Measurements from ENCODE around the gene ROBO1. TPM values are rescaled to one million over a fixed set of nuclear protein-coding genes. Genes with fewer than 3 reads are reported as not detected.

The ROBO1 gene
- total and polyA plus RNA-seq, 2 donors = 13.3 to 33.9 TPM

DNA sequence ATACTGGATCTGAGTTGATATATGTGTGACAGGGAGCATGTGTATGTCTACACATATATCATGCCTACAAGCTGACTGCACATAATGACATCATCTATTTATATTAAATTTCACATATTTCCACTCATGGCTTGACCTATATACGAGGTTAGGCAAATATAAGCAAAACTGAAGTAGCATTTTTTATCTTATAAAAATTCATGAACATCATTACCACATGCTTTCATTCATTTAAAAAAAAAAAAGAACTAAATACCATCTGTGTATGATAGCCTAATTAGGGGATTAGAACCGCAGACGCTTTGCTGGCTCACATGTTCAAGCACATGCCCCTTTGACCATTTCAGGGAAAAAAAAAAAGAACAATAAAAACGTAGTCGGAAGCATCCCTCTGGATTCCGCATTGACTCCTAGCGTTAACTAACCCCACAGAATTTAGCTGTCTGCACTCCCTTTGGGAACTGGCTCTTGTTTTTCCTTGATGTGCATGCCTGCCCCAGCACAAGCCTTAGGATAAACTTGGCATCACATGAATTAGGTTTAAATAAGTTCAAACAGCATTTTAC lies 888.4 kb downstream of the ROBO1 start:
- no peak for DNase-seq (ENCODE audit: low read depth in 6 of 9, low spot score in 9 of 9)
- H3K36me3 ChIP-seq (ENCODE audit: control insufficient read depth in 2 of 2, insufficient read depth in 2 of 2, low read length in 1 of 2) = no peaks in the 10 kb centered on the region
- H3K27me3 ChIP-seq (ENCODE audit: control insufficient read depth in 2 of 2, insufficient read depth in 1 of 2, low read length in 1 of 2) = no peaks in the 10 kb centered on the region
- no peaks in the 10 kb centered on the region for H3K4me1 ChIP-seq (ENCODE audit: control insufficient read depth in 2 of 2, insufficient read depth in 2 of 2, low read length in 2 of 2)
- 93% methylated on average over 7 of the region's 7 CpGs for WGBS
- no peaks in the 10 kb centered on the region for H3K9me3 ChIP-seq (ENCODE audit: control insufficient read depth in 2 of 2, insufficient read depth in 1 of 2, low read length in 1 of 2)
- H3K27ac ChIP-seq (ENCODE audit: low read depth in 1 of 2, low read length in 1 of 2) = no peak overlapping the region
- H3K4me3 ChIP-seq (ENCODE audit: low read length in 2 of 2) = no peak overlapping the region

DNA sequence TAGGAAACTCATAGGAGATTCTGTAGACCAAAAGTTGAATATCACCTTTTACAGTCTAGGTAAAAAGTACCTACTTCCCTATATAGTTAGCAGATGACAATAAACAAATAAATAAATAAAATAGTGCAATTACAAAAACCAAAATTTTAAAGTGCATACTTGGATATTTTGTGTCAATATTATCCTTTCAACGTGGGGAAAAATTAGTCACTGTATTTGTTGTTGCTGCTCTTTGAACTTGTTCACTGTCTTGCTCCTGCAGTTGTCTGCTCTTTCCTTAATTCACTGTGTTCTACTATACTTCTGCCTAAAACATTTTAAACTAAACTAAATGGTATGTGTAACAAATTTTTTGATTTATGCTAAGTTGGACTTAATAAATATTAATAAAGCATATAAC lies 889.0 kb downstream of the ROBO1 start:
- Histone ChIP-seq H3K4me3 (ENCODE audit: low read length in 2 of 2) (no peak overlapping the region), H3K27ac (ENCODE audit: low read depth in 1 of 2, low read length in 1 of 2) (no peak overlapping the region), H3K36me3 (ENCODE audit: control insufficient read depth in 2 of 2, insufficient read depth in 2 of 2, low read length in 1 of 2) (no peaks in the 10 kb centered on the region), H3K27me3 (ENCODE audit: control insufficient read depth in 2 of 2, insufficient read depth in 1 of 2, low read length in 1 of 2) (no peaks in the 10 kb centered on the region), H3K9me3 (ENCODE audit: control insufficient read depth in 2 of 2, insufficient read depth in 1 of 2, low read length in 1 of 2) (no peaks in the 10 kb centered on the region), H3K4me1 (ENCODE audit: control insufficient read depth in 2 of 2, insufficient read depth in 2 of 2, low read length in 2 of 2) (no peaks in the 10 kb centered on the region)
- 85% methylated on average over 1 of the region's 1 CpG for WGBS
- DNase-seq (ENCODE audit: low read depth in 6 of 9, low spot score in 9 of 9) = no peak

DNA sequence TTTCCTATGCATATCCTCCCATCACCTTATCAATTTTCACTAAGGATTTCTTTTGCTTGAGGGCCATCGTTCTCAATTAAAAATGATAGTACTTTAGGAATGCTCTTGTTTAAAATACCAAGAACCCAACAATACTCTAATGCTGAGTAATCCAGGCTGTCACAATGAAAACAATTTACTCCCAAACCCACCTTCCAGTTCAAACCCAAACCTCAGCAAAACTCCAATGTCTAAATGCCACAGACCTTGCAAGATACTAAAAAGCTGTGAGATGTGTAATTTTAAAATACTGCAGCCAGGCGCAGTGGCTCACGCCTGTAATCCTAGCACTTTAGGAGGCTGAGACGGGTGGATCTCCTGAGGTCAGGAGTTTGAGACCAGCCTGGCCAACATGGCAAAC lies 889.8 kb downstream of the ROBO1 start:
- no peak for DNase-seq (ENCODE audit: low read depth in 6 of 9, low spot score in 9 of 9)
- no peak overlapping the region for H3K27ac ChIP-seq (ENCODE audit: low read depth in 1 of 2, low read length in 1 of 2)
- 95% methylated on average over 4 of the region's 4 CpGs for WGBS
- no peak overlapping the region for H3K4me3 ChIP-seq (ENCODE audit: low read length in 2 of 2)
- no peaks in the 10 kb centered on the region for H3K9me3 ChIP-seq (ENCODE audit: control insufficient read depth in 2 of 2, insufficient read depth in 1 of 2, low read length in 1 of 2)
- no peaks in the 10 kb centered on the region for H3K27me3 ChIP-seq (ENCODE audit: control insufficient read depth in 2 of 2, insufficient read depth in 1 of 2, low read length in 1 of 2)
- no peaks in the 10 kb centered on the region for H3K36me3 ChIP-seq (ENCODE audit: control insufficient read depth in 2 of 2, insufficient read depth in 2 of 2, low read length in 1 of 2)
- H3K4me1 ChIP-seq (ENCODE audit: control insufficient read depth in 2 of 2, insufficient read depth in 2 of 2, low read length in 2 of 2) = no peaks in the 10 kb centered on the region

DNA sequence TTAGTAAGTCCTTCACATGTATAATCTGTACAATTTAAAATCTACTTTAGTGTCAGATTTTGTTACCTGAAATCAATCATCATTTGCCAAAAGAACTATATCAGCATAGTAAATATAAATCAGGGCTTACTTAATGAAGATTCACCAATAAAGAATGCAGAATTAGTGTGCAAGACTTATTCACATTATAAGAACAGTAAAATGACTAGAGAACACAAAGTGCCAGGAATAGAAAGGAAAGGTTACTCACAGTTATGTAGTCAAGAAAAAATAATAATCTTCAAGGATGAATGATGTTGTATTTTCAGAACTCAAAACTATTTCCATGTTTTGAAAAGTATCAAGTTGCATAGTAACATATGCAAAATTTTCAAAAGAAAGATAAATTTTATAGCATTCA lies 891.9 kb downstream of the ROBO1 start:
- Histone ChIP-seq H3K27me3 (ENCODE audit: control insufficient read depth in 2 of 2, insufficient read depth in 1 of 2, low read length in 1 of 2) (no peaks in the 10 kb centered on the region), H3K27ac (ENCODE audit: low read depth in 1 of 2, low read length in 1 of 2) (no peak overlapping the region), H3K36me3 (ENCODE audit: control insufficient read depth in 2 of 2, insufficient read depth in 2 of 2, low read length in 1 of 2) (no peaks in the 10 kb centered on the region), H3K4me3 (ENCODE audit: low read length in 2 of 2) (no peak overlapping the region), H3K4me1 (ENCODE audit: control insufficient read depth in 2 of 2, insufficient read depth in 2 of 2, low read length in 2 of 2) (no peaks in the 10 kb centered on the region), H3K9me3 (ENCODE audit: control insufficient read depth in 2 of 2, insufficient read depth in 1 of 2, low read length in 1 of 2) (no peaks in the 10 kb centered on the region)
- no peak for DNase-seq (ENCODE audit: low read depth in 6 of 9, low spot score in 9 of 9)

DNA sequence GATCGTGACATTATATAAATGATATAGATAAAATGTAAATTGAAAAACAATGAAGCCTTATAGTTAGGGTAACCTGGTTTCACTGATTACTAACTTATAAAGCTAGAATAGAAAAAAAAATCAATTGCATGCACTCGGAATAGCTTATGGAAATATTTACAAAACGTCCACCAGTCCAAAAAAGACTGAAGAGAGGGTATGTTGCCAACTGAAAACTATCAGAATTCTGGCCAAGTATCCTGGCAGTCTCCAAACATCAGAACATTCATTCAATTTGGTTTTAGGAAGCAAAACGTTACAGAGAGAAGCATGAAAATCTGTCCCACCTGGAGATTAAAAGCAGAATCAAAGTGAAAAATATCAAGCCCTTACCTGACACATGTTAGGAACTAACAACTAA lies 892.4 kb downstream of the ROBO1 start:
- WGBS = 85% methylated on average over 4 of the region's 4 CpGs
- no peaks in the 10 kb centered on the region for H3K9me3 ChIP-seq (ENCODE audit: control insufficient read depth in 2 of 2, insufficient read depth in 1 of 2, low read length in 1 of 2)
- H3K4me1 ChIP-seq (ENCODE audit: control insufficient read depth in 2 of 2, insufficient read depth in 2 of 2, low read length in 2 of 2) = no peaks in the 10 kb centered on the region
- DNase-seq (ENCODE audit: low read depth in 6 of 9, low spot score in 9 of 9) = no peak
- H3K36me3 ChIP-seq (ENCODE audit: control insufficient read depth in 2 of 2, insufficient read depth in 2 of 2, low read length in 1 of 2) = no peaks in the 10 kb centered on the region
- H3K4me3 ChIP-seq (ENCODE audit: low read length in 2 of 2) = no peak overlapping the region
- H3K27me3 ChIP-seq (ENCODE audit: control insufficient read depth in 2 of 2, insufficient read depth in 1 of 2, low read length in 1 of 2) = no peaks in the 10 kb centered on the region
- no peak overlapping the region for H3K27ac ChIP-seq (ENCODE audit: low read depth in 1 of 2, low read length in 1 of 2)

DNA sequence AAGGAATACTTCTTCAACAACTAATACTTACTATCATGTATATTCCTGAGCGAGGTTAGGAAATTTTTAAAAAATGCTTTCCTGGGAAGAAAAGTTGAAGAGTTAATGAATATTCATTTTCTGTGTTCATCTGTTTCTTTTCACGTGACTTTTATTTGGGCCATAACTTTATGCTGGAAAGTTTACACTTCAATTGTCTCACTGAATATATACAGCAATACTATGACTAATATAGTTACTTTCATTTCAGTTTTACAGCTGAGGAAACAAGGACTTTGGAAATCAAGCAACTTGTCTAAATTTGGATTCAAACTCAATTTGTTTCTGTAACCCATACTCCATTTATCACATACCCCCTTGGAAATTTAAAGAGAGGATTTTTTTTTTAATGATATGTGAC lies 894.2 kb downstream of the ROBO1 start:
- no peak overlapping the region for H3K4me3 ChIP-seq (ENCODE audit: low read length in 2 of 2)
- no peak overlapping the region for H3K27ac ChIP-seq (ENCODE audit: low read depth in 1 of 2, low read length in 1 of 2)
- DNase-seq (ENCODE audit: low read depth in 6 of 9, low spot score in 9 of 9) = no peak
- H3K9me3 ChIP-seq (ENCODE audit: control insufficient read depth in 2 of 2, insufficient read depth in 1 of 2, low read length in 1 of 2) = no peaks in the 10 kb centered on the region
- WGBS = 94% methylated on average over 2 of the region's 2 CpGs
- H3K27me3 ChIP-seq (ENCODE audit: control insufficient read depth in 2 of 2, insufficient read depth in 1 of 2, low read length in 1 of 2) = no peaks in the 10 kb centered on the region
- no peaks in the 10 kb centered on the region for H3K4me1 ChIP-seq (ENCODE audit: control insufficient read depth in 2 of 2, insufficient read depth in 2 of 2, low read length in 2 of 2)
- H3K36me3 ChIP-seq (ENCODE audit: control insufficient read depth in 2 of 2, insufficient read depth in 2 of 2, low read length in 1 of 2) = no peaks in the 10 kb centered on the region

DNA sequence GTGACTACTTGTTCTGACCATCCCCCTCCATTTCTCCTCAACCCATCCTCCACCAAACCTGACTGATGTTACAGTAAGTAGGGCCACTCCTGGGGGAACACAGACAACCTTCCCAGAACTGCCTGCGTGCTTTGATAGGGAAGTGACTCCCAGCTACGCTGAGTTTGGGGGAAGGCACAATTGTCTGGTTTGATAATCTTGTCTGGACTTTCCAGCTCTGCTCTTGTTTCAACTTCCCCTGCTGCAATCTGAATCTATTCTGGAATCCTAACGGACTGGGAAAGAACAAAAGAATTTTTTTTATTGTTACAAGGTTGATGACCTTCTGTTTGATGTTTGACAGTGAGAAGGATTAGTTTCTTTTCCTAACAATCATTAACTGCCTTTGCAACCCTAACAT lies 895.6 kb downstream of the ROBO1 start:
- no peaks in the 10 kb centered on the region for H3K27me3 ChIP-seq (ENCODE audit: control insufficient read depth in 2 of 2, insufficient read depth in 1 of 2, low read length in 1 of 2)
- no peaks in the 10 kb centered on the region for H3K4me1 ChIP-seq (ENCODE audit: control insufficient read depth in 2 of 2, insufficient read depth in 2 of 2, low read length in 2 of 2)
- H3K36me3 ChIP-seq (ENCODE audit: control insufficient read depth in 2 of 2, insufficient read depth in 2 of 2, low read length in 1 of 2) = no peaks in the 10 kb centered on the region
- no peak overlapping the region for H3K4me3 ChIP-seq (ENCODE audit: low read length in 2 of 2)
- peak overlapping the region in 1 of 2 donors; percentile 39 for H3K27ac ChIP-seq (ENCODE audit: low read depth in 1 of 2, low read length in 1 of 2)
- WGBS = 87% methylated on average over 3 of the region's 3 CpGs
- DNase-seq (ENCODE audit: low read depth in 6 of 9, low spot score in 9 of 9) = peak in 2 of 9 donors; percentile 5 to 28
- no peaks in the 10 kb centered on the region for H3K9me3 ChIP-seq (ENCODE audit: control insufficient read depth in 2 of 2, insufficient read depth in 1 of 2, low read length in 1 of 2)

DNA sequence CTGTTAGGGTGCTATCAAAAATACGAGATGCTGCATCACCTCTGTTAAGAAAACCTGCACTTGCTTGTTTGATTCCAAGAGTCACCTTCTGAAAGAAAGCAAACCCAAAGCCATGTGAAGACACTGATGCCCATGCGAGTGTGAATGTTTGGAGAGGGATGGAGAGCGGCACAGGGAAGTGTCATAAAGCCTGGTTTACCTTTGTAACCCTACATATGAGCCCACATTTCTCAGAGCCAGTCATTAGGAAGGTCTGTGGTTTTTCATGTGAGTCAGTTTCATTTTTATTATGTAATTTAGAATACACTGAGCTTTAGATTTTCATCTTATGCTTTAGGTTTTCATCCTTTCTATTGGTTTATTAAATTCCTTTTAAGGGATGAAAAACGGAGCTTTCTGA lies 896.8 kb downstream of the ROBO1 start:
- no peak overlapping the region for H3K27ac ChIP-seq (ENCODE audit: low read depth in 1 of 2, low read length in 1 of 2)
- H3K36me3 ChIP-seq (ENCODE audit: control insufficient read depth in 2 of 2, insufficient read depth in 2 of 2, low read length in 1 of 2) = no peaks in the 10 kb centered on the region
- no peaks in the 10 kb centered on the region for H3K9me3 ChIP-seq (ENCODE audit: control insufficient read depth in 2 of 2, insufficient read depth in 1 of 2, low read length in 1 of 2)
- 92% methylated on average over 4 of the region's 4 CpGs for WGBS
- no peak overlapping the region for H3K4me3 ChIP-seq (ENCODE audit: low read length in 2 of 2)
- no peaks in the 10 kb centered on the region for H3K4me1 ChIP-seq (ENCODE audit: control insufficient read depth in 2 of 2, insufficient read depth in 2 of 2, low read length in 2 of 2)
- H3K27me3 ChIP-seq (ENCODE audit: control insufficient read depth in 2 of 2, insufficient read depth in 1 of 2, low read length in 1 of 2) = no peaks in the 10 kb centered on the region
- no peak for DNase-seq (ENCODE audit: low read depth in 6 of 9, low spot score in 9 of 9)

DNA sequence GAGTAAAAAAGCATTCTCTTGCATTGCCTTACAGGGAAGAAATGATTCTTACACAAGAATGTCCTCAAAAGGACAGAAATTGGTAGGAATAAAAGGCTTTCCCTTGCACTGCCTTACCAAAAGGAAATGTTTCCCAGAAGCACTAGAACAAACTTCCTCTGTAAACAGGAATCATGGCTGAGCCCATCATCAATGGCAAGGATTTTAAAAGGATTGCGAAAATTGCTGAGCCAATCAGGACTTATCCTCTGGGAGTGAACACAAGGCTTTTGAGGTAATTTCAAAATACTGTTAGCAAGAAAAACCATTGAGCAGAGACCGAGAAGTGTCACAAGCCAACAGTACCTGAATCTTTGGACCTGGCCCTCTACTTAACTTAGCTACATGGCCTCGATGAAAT lies 897.3 kb downstream of the ROBO1 start:
- no peak for DNase-seq (ENCODE audit: low read depth in 6 of 9, low spot score in 9 of 9)
- Histone ChIP-seq H3K4me3 (ENCODE audit: low read length in 2 of 2) (no peak overlapping the region), H3K9me3 (ENCODE audit: control insufficient read depth in 2 of 2, insufficient read depth in 1 of 2, low read length in 1 of 2) (no peaks in the 10 kb centered on the region), H3K36me3 (ENCODE audit: control insufficient read depth in 2 of 2, insufficient read depth in 2 of 2, low read length in 1 of 2) (no peaks in the 10 kb centered on the region), H3K27ac (ENCODE audit: low read depth in 1 of 2, low read length in 1 of 2) (no peak overlapping the region), H3K27me3 (ENCODE audit: control insufficient read depth in 2 of 2, insufficient read depth in 1 of 2, low read length in 1 of 2) (no peaks in the 10 kb centered on the region), H3K4me1 (ENCODE audit: control insufficient read depth in 2 of 2, insufficient read depth in 2 of 2, low read length in 2 of 2) (no peaks in the 10 kb centered on the region)
- WGBS = 97% methylated on average over 3 of the region's 3 CpGs

DNA sequence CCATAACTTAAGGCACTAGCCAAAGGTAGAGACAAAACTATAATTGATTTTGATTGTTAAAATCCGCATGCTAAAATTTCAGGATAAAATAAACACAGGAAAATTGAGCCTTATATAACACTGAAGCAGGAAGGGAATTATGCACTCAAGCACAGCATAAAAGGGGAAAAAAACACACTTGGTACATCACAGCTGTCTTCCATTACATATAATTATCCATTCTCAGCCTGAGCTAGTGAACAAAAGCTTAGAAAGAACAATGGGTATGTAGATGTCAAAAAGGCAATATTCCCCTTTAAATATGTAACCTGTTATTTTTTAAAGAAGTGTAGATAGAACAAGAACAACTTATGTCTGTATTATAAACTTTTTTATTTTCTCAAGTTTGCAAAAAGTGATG lies 899.2 kb downstream of the ROBO1 start:
- Histone ChIP-seq H3K4me3 (ENCODE audit: low read length in 2 of 2) (no peak overlapping the region), H3K27me3 (ENCODE audit: control insufficient read depth in 2 of 2, insufficient read depth in 1 of 2, low read length in 1 of 2) (no peaks in the 10 kb centered on the region), H3K9me3 (ENCODE audit: control insufficient read depth in 2 of 2, insufficient read depth in 1 of 2, low read length in 1 of 2) (no peaks in the 10 kb centered on the region), H3K36me3 (ENCODE audit: control insufficient read depth in 2 of 2, insufficient read depth in 2 of 2, low read length in 1 of 2) (no peaks in the 10 kb centered on the region), H3K4me1 (ENCODE audit: control insufficient read depth in 2 of 2, insufficient read depth in 2 of 2, low read length in 2 of 2) (no peaks in the 10 kb centered on the region), H3K27ac (ENCODE audit: low read depth in 1 of 2, low read length in 1 of 2) (no peak overlapping the region)
- 94% methylated on average over 1 of the region's 1 CpG for WGBS
- no peak for DNase-seq (ENCODE audit: low read depth in 6 of 9, low spot score in 9 of 9)

Measured in thymus (tissue), 11 donors.